Brain microvascular endothelial cell (primary cell): ENCODE results near the gene TSPAN15.

Experiments
- DNase-seq: peaks from one replicate; pipeline ENCODE4 v3.0.0-alpha.2; 2020
- H3K27ac ChIP-seq: fragments of 250-450 bp; sonication (Bioruptor Pico); 2 replicates; pipeline ENCODE4 v1.5.1; 2020; ENCODE audit warnings: mild to moderate bottlenecking, moderate library complexity
- H3K27me3 ChIP-seq: fragments of 250-450 bp; sonication (Bioruptor Pico); replicated peaks from 2 replicates; pipeline ENCODE4 v1.5.1; 2020; ENCODE audit warnings: mild to moderate bottlenecking
- H3K36me3 ChIP-seq: fragments of 250-450 bp; sonication (Bioruptor Pico); replicated peaks from 2 replicates; pipeline ENCODE4 v1.5.1; 2020; ENCODE audit warnings: mild to moderate bottlenecking
- H3K4me3 ChIP-seq: 2 replicates; pipeline ENCODE4 v1.5.1; 2011; ENCODE audit warnings: low read depth, mild to moderate bottlenecking, control low read depth, low read length, moderate library complexity
- CTCF ChIP-seq: IDR thresholded peaks from 2 replicates; pipeline ENCODE4 v1.5.1; 2011; ENCODE audit warnings: low read depth, mild to moderate bottlenecking, moderate library complexity, low read length, control low read depth, inconsistent platforms; ENCODE audit errors: missing control alignments
- in situ Hi-C: cut with HindIII; loops from 2 replicates; pipeline ENCODE4 v1.10.0; 2017; ENCODE audit warnings: low sequenced_read_pairs, low pct_ligation_motif_present

The TSPAN15 gene

GRCh38 chr10:69461243-69462025 lies 10.2 kb downstream of the TSPAN15 start:
- Histone ChIP-seq H3K36me3 (no peaks in the 10 kb centered on the region), H3K27me3 (no peaks in the 10 kb centered on the region), H3K27ac (no peak overlapping the region), H3K4me3 (no peak overlapping the region)
- no peak for TF ChIP-seq CTCF
- in situ Hi-C loops, result no loop called here
- DNase-seq, result no peak

- no peaks in the 10 kb centered on the region for H3K36me3 ChIP-seq
- TF ChIP-seq CTCF, result no peak
- in situ Hi-C loops, result no loop called here
- H3K4me3 ChIP-seq, result no peak overlapping the region
- H3K27me3 ChIP-seq, result no peaks in the 10 kb centered on the region
- no peak overlapping the region for H3K27ac ChIP-seq
- DNase-seq, result no peak
Observed at GRCh38 chr10:69463886-69464285, 12.6 kb downstream of the TSPAN15 start.

GRCh38 chr10:69464401-69464800 lies 13.1 kb downstream of the TSPAN15 start:
- in situ Hi-C loops, result no loop called here
- DNase-seq, result no peak
- H3K27me3 ChIP-seq, result no peaks in the 10 kb centered on the region
- H3K4me3 ChIP-seq, result no peak overlapping the region
- H3K27ac ChIP-seq, result no peak overlapping the region
- no peak for TF ChIP-seq CTCF
- no peaks in the 10 kb centered on the region for H3K36me3 ChIP-seq

GRCh38 chr10:69464801-69465401 lies 13.6 kb downstream of the TSPAN15 start:
- no peak overlapping the region for H3K4me3 ChIP-seq
- in situ Hi-C loops, result no loop called here
- no peaks in the 10 kb centered on the region for H3K27me3 ChIP-seq
- no peak for DNase-seq
- no peak overlapping the region for H3K27ac ChIP-seq
- TF ChIP-seq CTCF, result peak; percentile 7
- H3K36me3 ChIP-seq, result no peaks in the 10 kb centered on the region

GRCh38 chr10:69465457-69466157 lies 14.3 kb downstream of the TSPAN15 start:
- DNase-seq, result no peak
- H3K27ac ChIP-seq, result no peak overlapping the region
- no peak overlapping the region for H3K4me3 ChIP-seq
- TF ChIP-seq CTCF, result no peak
- no peaks in the 10 kb centered on the region for H3K27me3 ChIP-seq
- in situ Hi-C loops, result no loop called here
- H3K36me3 ChIP-seq, result no peaks in the 10 kb centered on the region
